Right lung (tissue), 5 donors: ENCODE measurements around the gene PSMD8. TPM values are rescaled to one million over a fixed set of nuclear protein-coding genes. Genes with fewer than 3 reads are reported as not detected.

ENCODE experiments used
- polyA plus RNA-seq, 5 donors: library from polyadenylated mRNA; unstranded; fragments of 120-200 nt; gene quantifications; one replicate each; pipeline versions ENCODE4 v1.2.1 to v1.2.3, GENCODE V29; 2013; ENCODE audit warnings: inconsistent platforms in 1 of 5, low replicate concordance in 1 of 5; ENCODE audit not compliant: insufficient read length in 5 of 5, insufficient read depth in 1 of 5

Gene PSMD8
- polyA plus RNA-seq, 5 donors: 116 to 163 (median 134) TPM

Other genes with a start within 250 kb of the PSMD8 start
- 1 to 10 TPM; 2.0 to 5.3 (median 3.4) TPM for gene DPF1, start 150.3 kb upstream of the PSMD8 start, polyA plus RNA-seq
- 10 to 100 TPM; 20.6 to 68.4 (median 29.8) TPM for gene PPP1R14A, start 118.2 kb upstream of the PSMD8 start, polyA plus RNA-seq
- gene SPINT2, start 110.0 kb upstream of the PSMD8 start, polyA plus RNA-seq: 100 to 1,000 TPM; 188 to 276 (median 227) TPM
- gene C19orf33, start 70.3 kb upstream of the PSMD8 start, polyA plus RNA-seq: 10 to 100 TPM; 13.1 to 39.2 (median 18.5) TPM
- 10 to 100 TPM; 24.0 to 49.7 (median 31.4) TPM for gene YIF1B, start 58.6 kb upstream of the PSMD8 start, polyA plus RNA-seq
- gene KCNK6, start 54.7 kb upstream of the PSMD8 start, polyA plus RNA-seq: 1 to 10 TPM; 3.9 to 5.8 (median 4.3) TPM
- gene CATSPERG, start 38.7 kb upstream of the PSMD8 start, polyA plus RNA-seq: 10 to 100 TPM in 1 of 5 donors, 1 to 10 TPM in 4; 4.9 to 11.7 (median 7.0) TPM
- under 1 TPM in 4 of 5 donors, not detected in 1; 0.06 to 0.79 (median 0.51) TPM for gene GGN, start 13.5 kb downstream of the PSMD8 start, polyA plus RNA-seq
- gene SPRED3, start 14.1 kb downstream of the PSMD8 start, polyA plus RNA-seq: under 1 TPM; 0.19 to 0.67 (median 0.41) TPM
- gene FAM98C, start 28.5 kb downstream of the PSMD8 start, polyA plus RNA-seq: 10 to 100 TPM; 15.1 to 22.6 (median 19.1) TPM
- 1 to 10 TPM; 1.7 to 3.4 (median 2.3) TPM for gene RASGRP4, start 51.6 kb downstream of the PSMD8 start, polyA plus RNA-seq
- gene RYR1, start 59.1 kb downstream of the PSMD8 start, polyA plus RNA-seq: 10 to 100 TPM in 1 of 5 donors, 1 to 10 TPM in 4; 2.0 to 24.3 (median 3.7) TPM
- gene MAP4K1, start 243.4 kb downstream of the PSMD8 start, polyA plus RNA-seq: 1 to 10 TPM; 2.6 to 5.2 (median 4.2) TPM
- gene EIF3K, start 244.6 kb downstream of the PSMD8 start, polyA plus RNA-seq: 100 to 1,000 TPM; 242 to 279 (median 270) TPM